Smooth muscle cell of the brain vasculature (primary cell): ENCODE data around the gene IPO7.
"Not testable (repeated sequence)": the region's sequence is repeated elsewhere in the genome, so short reads cannot be mapped to it uniquely, and the experiment has no call there.

ENCODE experiments used
- DNase-seq: peaks from one replicate; pipeline ENCODE4 v3.0.0-alpha.2; 2012; ENCODE audit warnings: low read depth, low spot score

IPO7 gene

DNA sequence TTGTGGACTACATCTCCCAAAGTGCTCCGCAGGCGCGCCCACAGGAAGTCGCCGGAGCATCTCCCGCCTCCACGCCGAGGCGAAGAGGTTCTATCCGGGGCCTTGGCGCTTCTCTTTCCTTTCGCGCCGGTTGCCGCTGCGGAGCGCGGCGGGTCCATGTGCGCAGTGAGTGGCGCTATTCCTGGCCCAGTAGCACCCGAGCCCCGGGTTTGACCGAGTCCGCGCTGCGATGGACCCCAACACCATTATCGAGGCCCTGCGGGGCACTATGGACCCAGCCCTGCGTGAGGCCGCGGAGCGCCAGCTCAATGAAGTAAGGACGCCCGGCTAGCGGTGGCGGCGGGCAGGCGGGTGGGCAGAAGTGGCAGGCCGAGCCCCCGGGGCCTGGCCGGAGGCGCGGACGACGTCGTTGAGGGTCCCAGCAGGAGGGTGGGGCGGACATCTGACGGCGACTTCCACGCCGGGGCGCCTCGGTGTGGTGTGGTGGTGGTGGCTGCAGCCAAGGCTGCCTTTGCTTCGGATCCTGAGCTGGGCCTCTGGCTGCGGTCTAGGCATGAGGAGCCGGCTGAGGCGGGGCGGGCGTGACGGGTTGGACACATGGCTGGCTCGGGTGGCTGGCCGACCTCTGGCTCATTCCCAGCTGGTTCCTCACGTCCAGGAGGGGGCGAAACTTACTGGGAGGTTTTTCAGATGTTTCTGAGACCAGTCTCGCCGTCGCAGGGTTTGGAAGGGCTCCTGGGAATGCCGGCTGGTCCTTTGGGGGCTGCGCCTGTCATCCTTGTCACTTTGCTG, at the start of gene IPO7:
Gene IPO7 (plus strand): TSS at position 118 of the 792 bp plus-strand sequence. CDS start 112 bp downstream, at position 230.
- DNase-seq = peak; percentile 77

DNA sequence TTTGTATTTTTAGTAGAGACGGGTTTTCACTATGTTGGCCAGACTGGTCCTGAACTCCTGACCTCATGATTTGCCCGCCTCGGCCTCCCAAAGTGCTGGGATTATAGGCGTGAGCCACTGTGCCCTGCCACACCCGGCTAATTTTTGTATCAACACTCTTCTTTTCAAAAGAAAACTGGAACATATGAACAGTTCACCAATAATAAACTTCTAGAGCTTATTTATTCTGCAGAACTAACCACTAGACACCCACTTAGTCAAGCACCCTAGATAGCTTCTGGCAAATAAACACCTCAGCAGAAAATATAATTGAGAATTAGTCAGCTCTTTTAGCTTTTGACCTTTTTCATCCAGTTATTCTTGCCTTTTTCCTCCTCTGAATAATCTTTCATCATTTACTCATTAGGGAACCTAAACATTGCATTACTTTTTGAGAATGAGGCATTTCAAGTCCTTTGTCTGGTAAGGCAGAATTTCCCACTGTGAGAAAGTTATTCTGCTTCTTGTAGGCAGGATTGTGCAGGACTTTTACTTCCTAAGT, 42.7 kb upstream of the IPO7 start:
- no peak for DNase-seq

DNA sequence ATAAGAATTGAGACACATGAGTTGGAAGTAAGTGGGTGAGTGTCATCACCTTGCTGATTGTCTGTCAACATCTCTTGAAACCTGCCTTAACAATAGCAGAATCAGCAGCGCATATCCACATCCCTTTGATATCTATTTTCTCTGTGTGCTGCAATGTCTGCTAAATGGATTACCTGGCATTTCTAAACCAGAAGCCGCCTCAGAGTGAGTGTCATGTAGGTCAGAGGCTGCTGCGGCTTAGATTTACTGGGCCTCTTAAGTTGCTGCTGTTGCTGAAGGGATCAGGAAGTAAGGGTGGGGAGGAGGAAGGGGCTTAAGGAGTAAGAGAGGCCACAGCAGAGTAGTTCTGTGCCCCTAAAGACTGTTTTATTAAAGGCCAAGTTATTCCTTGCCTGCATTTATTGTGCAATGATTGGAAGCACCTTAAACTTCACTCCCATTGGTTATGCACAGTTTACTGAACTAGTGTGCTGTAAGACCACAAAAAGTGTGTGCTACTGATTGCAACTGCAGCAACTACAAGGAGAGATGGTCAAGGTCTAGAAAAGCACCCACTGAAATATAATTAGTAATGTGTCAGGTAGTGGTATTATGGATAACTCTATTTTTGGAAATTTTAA, 40.3 kb upstream of the IPO7 start:
- no peak for DNase-seq

DNA sequence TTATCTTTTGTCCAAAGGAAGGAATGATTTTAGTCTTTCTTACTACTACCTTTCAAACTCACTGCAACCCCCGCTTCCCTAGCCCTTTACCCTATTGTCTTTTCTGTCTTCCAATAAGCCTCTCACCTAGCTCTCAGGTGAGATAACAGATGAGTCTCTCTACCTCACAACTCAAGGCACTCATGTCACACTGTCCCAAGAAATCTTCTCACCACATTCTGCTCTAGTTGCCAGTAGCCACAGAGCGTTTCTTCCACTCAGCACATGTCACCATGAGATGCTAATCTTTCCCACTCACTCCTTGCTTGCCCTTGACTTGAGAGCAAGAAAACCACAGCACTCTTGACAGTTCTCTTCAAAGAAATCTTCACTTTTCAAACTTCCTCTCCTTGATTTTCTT, 37.4 kb upstream of the IPO7 start:
- DNase-seq = no peak

DNA sequence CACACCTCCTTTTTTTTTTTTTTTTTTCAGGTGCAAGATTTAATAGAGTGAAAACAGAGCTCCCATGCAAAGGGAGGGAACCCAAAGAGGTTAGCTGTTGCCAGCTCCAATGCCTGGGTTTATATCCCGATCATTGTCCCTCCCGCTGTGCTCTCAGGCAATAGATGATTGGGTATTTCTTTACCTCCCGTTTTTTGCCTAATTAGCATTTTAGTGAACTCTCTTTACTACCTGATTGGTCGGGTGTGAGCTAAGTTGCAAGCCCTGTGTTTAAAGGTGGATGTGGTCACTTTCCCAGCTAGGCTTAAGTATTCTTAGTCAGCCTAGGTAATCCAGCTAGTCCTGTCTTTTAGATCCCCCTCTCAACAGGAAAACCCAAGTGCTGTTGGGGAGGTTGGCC, 36.7 kb upstream of the IPO7 start:
- DNase-seq = not testable (repeated sequence)

DNA sequence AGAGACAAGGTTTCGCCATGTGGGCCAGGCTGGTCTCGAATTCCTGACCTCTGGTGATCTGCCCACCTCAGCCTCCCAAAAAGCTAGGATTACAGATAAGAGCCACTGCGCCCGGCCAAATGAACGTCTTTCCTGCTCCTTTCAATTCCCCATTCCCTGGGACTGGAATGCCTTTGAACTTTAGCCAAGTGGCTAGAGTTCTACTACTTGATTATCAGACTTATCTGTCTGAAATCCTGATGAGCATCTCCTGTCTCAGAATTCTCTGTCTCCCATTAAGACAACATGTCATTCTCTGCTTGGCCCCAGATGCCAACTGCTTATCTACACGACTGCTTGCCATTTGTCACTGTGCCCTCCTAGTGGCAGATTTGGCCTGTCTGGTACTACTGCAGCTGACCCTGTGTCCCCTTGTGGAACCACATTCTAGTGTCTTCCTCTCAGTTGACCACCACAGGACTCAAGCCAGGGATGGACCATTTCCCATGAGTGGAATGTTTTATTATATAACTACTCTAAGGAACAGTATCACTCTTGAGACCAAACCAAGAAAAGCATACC, 33.1 kb upstream of the IPO7 start:
- no peak for DNase-seq

DNA sequence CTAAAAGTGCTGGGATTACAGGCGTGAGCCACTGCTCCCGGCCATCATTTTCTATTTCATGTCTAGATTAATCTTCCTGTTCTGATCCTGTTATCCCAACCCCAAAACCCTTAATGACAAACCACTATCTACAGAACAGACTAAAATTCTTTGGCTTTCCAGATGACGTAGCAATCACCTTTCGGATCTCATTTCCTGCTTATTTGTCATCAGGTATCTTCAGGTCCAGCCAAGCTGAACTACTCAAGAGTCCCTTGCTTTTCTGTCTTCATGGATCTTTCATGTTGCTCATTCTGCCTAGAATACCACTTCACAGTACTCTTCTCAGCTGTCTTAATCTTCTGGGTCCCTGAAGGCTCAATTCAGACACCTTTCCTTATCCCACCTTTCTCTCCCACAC, 27.4 kb upstream of the IPO7 start:
- DNase-seq = no peak

DNA sequence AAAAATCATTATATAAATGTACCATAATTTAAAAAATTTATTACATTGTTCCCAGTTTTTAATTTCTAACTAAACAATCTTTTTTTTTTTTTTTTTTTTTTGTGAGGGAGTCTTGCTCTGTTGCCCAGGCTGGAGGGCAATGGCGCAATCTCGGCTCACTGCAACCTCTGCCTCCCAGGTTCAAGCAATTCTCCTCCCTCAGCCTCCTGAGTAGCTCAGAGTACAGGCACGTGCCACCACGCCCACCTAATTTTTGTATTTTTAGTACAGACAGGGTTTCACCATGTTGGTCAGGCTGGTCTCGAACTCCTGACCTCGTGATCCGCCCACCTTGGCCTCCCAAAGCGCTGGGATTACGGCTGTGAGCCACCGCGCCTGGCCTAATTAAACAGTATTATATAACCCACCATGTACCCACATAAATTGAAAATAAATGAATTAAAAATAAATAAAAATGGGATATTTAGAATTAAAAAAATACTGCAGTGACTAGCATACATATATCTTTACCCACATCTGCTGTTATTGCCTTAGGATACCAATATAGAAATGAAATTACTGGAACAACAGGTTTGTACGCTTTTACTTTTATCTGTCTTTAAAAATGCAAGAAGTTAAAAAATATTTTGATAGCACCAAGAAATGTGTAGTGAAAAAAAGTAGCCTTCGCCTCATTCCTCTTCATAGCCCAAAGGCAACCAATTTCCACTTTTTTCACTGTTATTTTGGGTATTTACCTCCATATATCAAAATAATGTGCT, 23.4 kb upstream of the IPO7 start:
- DNase-seq = not testable (repeated sequence)

DNA sequence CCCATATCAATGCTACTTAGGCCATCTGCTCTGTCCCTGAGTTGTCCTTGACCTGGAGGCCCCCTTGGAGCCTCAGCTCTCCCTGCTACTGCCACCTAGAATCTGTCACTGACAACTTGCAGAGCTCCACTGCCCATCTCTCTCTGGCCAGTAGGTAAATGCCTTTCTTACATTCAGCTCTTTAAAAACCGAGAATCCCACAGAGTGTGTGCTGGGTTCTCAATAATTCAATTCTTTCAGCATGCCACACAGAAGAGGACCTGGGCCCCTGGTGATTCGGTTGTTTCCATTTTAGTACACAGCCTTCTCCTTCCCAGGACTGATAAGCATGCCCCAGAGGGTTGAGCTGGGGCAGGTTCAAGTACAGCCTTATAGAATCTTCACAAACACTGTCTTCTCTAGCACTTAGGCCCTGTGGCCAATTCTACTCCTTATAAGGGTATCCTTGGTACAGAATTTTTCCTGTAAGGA, 22.0 kb upstream of the IPO7 start:
- DNase-seq = no peak

DNA sequence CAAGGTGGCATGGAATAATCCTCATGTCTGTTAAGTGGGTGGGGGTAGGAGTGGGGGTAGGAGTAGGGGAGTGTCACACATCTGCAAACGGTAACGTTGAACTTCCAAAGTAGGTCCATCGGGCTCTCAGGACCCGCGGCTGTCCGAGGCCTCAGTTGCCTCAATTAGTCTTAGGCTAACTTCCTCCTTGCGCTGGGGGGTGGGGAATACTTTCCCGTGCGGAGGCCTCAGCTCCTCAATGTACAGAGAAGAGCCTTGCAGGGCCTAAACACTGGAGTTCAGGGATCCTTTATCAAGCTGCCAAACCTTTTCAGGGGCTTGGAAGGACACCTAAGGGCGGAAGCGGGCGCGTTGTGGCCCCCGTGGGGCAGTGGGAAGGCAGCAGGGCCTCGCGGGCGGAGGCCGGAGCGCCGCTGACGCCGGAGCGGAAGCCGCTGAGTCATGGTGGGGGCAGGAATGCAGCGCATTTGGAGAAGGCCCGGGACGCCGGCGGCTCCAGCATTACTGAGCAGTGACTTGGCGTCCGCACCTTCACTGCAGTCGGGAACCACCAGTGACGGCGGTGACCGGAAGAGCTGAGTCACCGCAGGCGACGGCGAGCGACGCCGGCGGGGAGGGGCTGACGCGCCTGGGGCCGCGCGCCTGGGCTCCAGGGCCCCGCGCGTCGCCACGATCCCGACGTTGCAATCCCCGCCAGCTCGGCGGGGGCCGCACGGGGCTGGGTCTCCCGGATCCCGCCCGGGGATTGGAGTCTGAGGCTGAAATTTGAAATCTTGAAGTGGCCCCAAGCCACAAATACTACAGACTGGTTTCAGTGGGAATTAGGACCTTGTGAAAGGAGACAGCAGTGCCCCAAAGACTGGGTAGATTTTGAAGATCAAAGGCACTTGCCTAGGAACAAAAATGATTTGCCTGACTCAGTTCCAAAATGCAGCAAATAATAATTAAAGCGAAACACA, 20.2 kb upstream of the IPO7 start:
- DNase-seq = peak; percentile 75

DNA sequence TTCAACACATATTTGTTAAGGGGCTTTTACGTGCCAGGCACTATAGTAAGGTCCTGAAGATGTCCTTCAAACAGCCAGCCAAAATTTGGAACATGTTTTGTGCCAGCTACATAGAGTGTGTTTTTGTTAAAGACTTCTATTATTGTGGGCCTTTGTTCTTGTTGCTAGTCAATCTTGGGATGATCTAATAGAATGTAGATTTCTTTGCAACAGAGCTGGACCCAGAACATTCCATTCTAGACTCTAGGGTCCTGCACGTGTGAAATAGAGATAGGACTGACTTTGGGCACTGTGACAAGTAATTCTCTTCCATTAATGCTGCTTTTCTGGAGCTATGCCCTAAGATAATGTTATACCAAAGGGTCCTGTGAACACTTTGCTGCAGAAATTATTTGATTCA, 16.9 kb upstream of the IPO7 start:
- DNase-seq = no peak

DNA sequence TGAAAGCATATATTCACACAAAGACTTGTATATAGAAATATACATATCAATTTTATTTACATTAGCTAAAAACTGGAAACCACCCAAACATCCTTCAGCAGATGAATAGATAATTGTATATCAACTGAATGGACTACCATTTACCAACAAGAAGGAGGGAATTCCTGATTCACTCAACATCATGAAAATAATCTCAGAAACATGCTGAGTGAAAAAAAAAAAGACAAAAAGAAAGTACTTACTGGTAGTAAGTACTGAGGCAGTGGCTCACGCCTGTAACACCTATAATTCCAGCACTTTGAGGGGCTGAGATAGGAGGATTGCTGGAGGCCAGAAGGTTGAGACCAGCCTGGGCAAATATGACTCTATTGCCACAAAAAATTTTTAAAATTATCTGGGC, 7.4 kb upstream of the IPO7 start:
- DNase-seq = no peak

DNA sequence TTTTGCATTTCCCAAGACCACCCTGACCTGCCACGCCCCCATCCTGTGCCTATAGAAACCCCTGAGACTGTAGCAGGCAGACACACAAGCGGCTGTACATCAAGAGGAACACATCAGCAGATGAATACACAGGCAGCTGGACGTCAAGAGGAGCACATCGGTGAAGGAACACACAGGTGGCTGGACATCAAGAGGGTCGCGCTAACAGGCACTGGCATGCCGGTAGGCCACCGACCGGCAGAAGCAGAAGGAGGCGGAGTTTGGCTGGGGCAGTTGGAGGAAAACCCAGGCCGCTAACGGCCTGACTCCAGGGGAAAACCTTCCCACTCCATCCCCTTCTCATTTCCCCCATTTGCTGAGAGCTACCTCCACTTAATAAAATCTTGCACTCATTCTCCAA, 5.4 kb upstream of the IPO7 start:
- no peak for DNase-seq

DNA sequence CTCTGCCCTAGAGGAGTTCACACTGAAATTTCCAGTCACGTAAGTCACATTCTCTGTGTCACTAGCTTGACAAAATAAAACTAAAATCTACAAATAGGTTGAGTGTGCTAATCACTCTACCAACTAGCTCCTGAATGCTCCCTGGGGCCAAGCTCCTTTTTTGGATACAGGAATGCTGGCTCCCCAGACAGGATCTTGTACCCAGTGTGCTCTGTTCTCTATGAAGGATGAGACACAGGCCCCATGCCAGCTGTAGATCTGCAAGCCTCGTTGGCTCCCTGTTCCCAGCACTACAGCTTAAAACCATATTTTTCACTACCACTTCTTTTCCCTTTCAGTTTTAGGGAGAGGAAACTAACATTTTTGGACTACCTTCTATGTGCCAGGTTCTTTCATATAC, 3.7 kb upstream of the IPO7 start:
- DNase-seq = no peak

DNA sequence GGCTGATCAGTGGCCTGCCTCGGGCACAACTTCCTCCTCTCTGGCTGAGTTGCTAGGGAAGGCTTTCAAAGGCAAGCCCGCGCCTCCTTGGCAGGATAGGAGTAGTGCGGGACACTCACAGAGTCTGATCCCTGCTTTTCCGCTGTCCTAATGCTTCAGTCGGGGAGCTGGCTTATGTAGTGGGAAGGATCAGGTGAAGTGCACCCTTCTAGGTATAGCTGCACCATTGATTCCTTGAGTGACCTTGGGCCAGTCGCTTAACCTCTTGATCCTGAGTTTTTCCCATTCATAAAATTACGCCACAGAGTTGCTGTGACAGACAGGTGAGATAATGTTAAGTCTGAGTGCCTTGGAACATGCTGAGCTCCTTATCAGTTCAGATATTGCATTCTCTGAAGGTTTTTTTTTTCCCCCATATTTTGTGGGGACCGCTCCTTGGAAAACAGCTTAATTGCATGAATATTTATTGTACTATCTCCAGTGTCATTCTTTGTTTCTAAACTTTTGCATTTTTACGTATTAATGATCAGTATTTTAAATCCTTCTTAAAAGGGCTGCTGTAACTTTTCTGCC, 961 bp downstream of the IPO7 start:
- DNase-seq = no peak

DNA sequence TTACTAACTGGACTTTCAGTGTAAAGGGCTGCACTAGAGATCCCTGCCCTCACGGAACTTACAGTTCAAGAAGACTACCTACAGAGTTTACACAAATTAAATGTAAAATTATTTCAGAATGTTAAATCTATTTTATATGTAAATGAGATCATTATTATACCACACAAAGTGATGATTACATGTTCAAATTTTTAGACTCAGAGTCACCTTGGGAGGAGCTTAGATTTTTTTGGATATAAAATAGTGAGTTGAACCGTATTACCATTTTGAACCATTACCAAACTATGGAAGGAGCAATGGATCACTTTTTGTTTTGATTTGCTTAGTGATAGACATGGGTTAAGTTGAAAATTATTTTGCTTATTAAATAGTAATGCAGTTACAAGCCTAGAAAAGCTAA, 1.6 kb downstream of the IPO7 start:
- no peak for DNase-seq

DNA sequence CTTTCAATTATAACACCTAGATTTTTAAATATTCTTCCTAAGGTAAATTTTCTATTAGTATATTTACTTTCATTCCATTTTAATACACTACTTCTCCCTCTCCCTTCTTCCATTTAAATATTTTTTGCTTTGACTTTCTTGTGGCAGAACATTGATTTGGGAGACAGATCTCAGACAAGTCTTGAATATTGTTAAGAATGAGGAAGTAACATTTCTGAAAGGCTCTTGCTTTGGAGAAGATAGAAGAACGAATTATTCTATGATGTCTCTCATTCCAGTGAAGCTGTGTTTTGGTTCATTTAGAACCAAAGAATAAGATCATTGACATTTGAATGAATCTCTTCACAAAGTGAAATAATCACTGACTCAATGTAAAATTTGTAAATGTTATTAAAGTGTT, 2.4 kb downstream of the IPO7 start:
- no peak for DNase-seq

DNA sequence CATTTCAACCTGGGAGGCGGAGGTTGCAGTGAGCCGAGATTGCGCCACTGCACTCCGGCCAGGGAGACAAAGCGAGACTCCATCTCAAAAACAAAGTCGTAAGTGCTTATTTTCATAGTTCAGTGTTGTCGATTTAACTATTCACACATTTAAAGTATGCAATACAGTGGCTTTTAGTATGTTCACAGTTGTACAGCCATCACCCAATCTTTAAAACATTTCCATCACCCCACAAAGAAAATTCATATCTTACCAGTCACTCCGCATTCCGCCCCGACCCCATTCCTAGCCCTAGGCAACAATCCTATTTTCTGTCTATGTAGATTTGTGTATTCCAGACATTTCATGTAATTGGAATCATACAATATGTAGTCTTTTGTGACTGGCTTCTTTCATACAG, 11.9 kb downstream of the IPO7 start:
- no peak for DNase-seq

DNA sequence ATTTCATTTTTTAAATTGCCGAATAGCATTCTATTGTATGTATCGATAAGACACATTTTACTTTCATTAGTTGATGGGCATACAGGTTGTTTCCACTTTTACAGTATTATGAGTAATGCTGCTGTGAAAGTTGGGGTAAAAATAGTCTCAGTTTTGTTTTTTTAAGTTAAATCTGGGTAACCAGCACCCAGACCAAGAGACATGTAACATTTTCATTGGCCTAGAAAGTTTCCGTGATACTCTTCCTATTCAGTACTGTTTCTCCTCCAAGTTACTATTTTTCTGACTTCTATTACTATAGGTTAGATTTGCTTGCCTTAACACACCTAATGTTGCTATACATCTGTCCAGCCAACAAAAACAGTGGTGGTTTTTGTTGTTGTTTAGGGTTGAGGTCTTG, 12.3 kb downstream of the IPO7 start:
- no peak for DNase-seq
